ENCODE measurements around the gene CHST3.

The CHST3 gene

GRCh38 chr10:72061491-72061890 is 97.3 kb downstream of the CHST3 start:
- no peak for DNase-seq

- no peak for DNase-seq
These were observed 97.7 kb downstream of the CHST3 start for GRCh38 chr10:72061930-72062329.

DNA sequence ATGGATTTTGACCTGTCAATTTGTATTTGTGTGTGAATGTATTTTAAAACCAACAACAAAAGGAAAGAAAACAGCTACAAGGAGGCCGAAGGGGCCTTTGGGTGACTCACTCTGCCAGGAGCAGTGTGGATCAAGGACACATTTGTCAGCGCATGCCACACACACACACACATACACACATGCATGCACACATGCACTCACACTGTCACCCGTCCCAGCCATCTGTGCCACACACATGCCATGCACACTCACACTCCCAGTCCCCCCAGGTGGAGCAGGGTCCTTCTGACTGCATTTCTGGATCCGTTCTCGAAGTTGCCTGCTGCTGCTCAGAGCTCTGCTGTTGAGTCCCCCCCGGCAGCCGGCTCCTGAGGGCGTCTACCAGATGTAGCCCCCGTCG is 98.2 kb downstream of the CHST3 start:
- no peak for DNase-seq

All from activated CD8-positive, alpha-beta memory T cell treated with anti-CD3 and anti-CD28 coated beads for 24 hours (primary cell).